ENCODE results near the gene PRMT5. TPM values are rescaled to one million over a fixed set of nuclear protein-coding genes. Genes with fewer than 3 reads are reported as not detected.

Gene PRMT5
- total RNA-seq, 1 donor from 2014 or later = 37.3 TPM

DNA sequence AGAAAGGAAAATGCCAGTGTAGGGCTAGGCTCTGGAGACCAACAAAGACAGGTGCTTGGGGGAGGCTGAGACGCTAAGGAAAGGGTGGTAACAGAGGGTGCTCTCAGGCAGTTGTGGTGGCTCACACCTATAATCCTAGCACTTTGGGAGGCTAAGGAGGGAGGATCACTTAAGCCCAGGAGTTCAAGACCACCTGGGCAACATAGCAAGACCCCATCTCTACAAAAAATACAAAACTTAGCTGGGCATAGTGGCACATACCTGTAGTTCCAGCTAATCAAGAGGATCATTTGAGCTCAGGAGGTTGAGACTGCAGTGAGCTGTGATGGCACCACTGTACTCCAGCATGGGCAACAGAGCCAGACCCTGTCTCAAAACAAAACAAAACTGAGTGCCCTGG, 33.8 kb downstream of the PRMT5 start:
- no peak for ATAC-seq

DNA sequence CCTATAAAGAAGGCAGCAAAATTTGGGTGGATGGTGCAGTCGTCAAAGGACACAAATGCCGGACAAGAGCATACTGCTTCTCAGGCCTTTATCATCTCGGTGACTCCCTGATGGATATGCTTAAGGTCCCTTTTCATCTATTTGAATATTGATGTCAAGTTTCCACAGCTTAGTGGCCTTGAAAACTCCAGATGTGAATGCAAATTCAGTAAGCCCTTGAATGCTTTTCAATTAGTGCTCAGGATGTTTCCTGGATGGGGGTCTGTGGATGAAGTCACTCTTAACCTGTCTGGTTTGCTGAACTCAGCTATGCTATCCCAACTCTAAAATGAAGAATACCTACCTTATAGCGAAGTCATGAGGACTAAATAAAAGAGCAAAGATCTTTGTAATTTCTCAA, 35.5 kb downstream of the PRMT5 start:
- no peak for ATAC-seq
- H3K36me3 ChIP-seq = no peaks in the 10 kb centered on the region
- TF ChIP-seq, protein P1, sequence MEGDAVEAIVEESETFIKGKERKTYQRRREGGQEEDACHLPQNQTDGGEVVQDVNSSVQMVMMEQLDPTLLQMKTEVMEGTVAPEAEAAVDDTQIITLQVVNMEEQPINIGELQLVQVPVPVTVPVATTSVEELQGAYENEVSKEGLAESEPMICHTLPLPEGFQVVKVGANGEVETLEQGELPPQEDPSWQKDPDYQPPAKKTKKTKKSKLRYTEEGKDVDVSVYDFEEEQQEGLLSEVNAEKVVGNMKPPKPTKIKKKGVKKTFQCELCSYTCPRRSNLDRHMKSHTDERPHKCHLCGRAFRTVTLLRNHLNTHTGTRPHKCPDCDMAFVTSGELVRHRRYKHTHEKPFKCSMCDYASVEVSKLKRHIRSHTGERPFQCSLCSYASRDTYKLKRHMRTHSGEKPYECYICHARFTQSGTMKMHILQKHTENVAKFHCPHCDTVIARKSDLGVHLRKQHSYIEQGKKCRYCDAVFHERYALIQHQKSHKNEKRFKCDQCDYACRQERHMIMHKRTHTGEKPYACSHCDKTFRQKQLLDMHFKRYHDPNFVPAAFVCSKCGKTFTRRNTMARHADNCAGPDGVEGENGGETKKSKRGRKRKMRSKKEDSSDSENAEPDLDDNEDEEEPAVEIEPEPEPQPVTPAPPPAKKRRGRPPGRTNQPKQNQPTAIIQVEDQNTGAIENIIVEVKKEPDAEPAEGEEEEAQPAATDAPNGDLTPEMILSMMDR (IDR thresholded peaks at IDR 0.05) = no peak
- intact Hi-C loops (cut with DNase I) = no loop called here
- peaks cover under 1% of the 10 kb centered on the region for H3K4me1 ChIP-seq
- H3K27me3 ChIP-seq (ENCODE audit: low read depth) = no peaks in the 10 kb centered on the region
- no peaks in the 10 kb centered on the region for H3K9me3 ChIP-seq
- no peak overlapping the region for H3K27ac ChIP-seq
- H3K4me3 ChIP-seq = no peak overlapping the region
- DNase-seq = no peak

More for the DNA sequence above, 33.8 kb downstream of the PRMT5 start:
- no peaks in the 10 kb centered on the region for H3K4me1 ChIP-seq
- no peak overlapping the region for H3K27ac ChIP-seq
- intact Hi-C loops (cut with DNase I) = no loop called here
- no peaks in the 10 kb centered on the region for H3K9me3 ChIP-seq
- H3K27me3 ChIP-seq (ENCODE audit: low read depth) = no peaks in the 10 kb centered on the region
- no peak overlapping the region for H3K4me3 ChIP-seq
- no peak for DNase-seq
- TF ChIP-seq, protein P1 (IDR thresholded peaks at IDR 0.05) = no peak
- peaks cover 10% of the 10 kb centered on the region for H3K36me3 ChIP-seq

DNA sequence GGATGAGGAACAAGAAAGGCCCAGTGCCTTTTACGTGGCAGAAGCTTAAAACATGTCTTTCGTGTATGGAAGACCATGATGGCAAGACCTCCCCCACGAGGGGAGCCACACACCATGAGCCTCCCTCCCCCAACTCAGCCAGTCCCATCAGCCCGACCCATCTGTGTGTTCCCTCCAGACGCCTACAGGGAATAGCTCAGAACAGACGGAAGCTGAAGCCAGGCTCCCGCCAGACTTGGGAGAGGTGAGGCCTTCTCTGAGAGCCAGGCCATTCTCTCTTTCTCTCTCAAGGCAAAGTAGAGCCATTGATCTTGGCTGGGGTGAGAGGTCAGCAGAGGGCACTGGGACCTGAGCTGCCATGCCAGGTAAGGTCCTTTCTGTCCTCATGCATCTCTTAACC, 36.7 kb downstream of the PRMT5 start:
- TF ChIP-seq, protein P1 (IDR thresholded peaks at IDR 0.05) = no peak
- H3K4me1 ChIP-seq = peaks cover 13% of the 10 kb centered on the region
- no peaks in the 10 kb centered on the region for H3K36me3 ChIP-seq
- no peak overlapping the region for H3K4me3 ChIP-seq
- DNase-seq (no peak), ATAC-seq (no peak)
- H3K9me3 ChIP-seq = no peaks in the 10 kb centered on the region
- intact Hi-C loops (cut with DNase I) = no loop called here
- H3K27me3 ChIP-seq (ENCODE audit: low read depth) = no peaks in the 10 kb centered on the region
- no peak overlapping the region for H3K27ac ChIP-seq

DNA sequence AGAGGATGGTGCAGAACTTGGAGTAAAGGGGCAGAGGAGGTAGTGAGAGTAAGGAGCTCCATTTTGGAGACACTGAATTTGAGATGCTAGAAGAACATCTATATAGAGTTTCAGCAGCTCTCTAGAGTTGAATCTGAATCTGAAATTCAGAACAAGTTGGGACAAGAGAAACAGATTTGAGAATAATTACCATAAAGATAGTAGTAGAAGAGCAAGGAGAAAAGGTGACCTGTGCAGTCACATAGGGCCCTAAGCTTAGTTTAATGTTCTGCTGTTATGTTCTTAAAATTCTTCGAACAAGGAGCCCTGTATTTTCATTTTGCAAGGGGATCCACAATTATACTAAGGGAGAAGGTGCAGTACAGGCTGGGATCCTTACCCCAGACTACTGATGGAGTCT, 38.8 kb downstream of the PRMT5 start:
- Histone ChIP-seq H3K27me3 (ENCODE audit: low read depth) (no peaks in the 10 kb centered on the region), H3K36me3 (no peaks in the 10 kb centered on the region), H3K27ac (no peak overlapping the region), H3K4me3 (no peak overlapping the region), H3K4me1 (peaks cover 26% of the 10 kb centered on the region), H3K9me3 (no peaks in the 10 kb centered on the region)
- TF ChIP-seq, protein P1 (IDR thresholded peaks at IDR 0.05) = no peak
- DNase-seq (no peak), ATAC-seq (no peak)
- intact Hi-C loops (cut with DNase I) = no loop called here

DNA sequence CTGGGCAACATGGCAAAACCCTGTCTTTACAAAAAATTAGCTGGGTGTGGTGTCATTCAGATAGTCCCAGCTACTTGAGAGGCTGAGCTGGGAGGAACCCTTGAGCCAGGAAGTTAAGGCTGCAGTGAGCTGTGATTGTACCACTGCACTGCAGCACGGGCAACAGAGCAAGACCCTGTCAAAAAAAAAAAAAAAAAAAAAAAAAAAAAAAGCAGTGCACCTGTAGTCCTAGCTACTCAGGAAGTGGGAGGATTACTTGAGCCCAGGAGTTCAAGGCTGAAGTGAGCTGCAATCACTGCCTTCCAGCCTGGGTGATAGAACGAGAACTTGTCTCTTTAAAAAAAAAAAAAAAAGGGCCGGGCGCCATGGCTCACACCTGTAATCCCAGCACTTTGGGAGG, 40.5 kb downstream of the PRMT5 start:
- Histone ChIP-seq H3K36me3 (no peaks in the 10 kb centered on the region), H3K9me3 (no peaks in the 10 kb centered on the region), H3K27me3 (ENCODE audit: low read depth) (no peaks in the 10 kb centered on the region), H3K4me1 (peaks cover 26% of the 10 kb centered on the region), H3K27ac (no peak overlapping the region), H3K4me3 (no peak overlapping the region)
- intact Hi-C loops (cut with DNase I) = no loop called here
- TF ChIP-seq, protein P1 (IDR thresholded peaks at IDR 0.05) = no peak
- DNase-seq = no peak
- ATAC-seq = no peak

GRCh38 chr14:22887990-22888378, 41.2 kb downstream of the PRMT5 start:
- Histone ChIP-seq H3K9me3 (no peaks in the 10 kb centered on the region), H3K4me1 (peaks cover 26% of the 10 kb centered on the region), H3K27ac (peak overlapping the region; percentile 68), H3K27me3 (ENCODE audit: low read depth) (no peaks in the 10 kb centered on the region), H3K4me3 (peak overlapping the region; percentile 70), H3K36me3 (no peaks in the 10 kb centered on the region)
- TF ChIP-seq, protein P1 (IDR thresholded peaks at IDR 0.05) = no peak
- ATAC-seq (no peak), DNase-seq (no peak)
- intact Hi-C loops (cut with DNase I) = no loop called here

All from lower lobe of right lung (tissue), 2 donors.